Stimulated activated CD8-positive, alpha-beta memory T cell treated with anti-CD3 and anti-CD28 coated beads, Interleukin-2, amount 100 ng/mL, for 1 hour (primary cell): ENCODE results near the gene SLC8A2.
"Not testable (repeated sequence)": the region's sequence is repeated elsewhere in the genome, so short reads cannot be mapped to it uniquely, and the experiment has no call there.

ENCODE experiments used
- DNase-seq, 2 donors: peaks; one replicate each; pipeline ENCODE4 v3.0.0-alpha.2; 2020; ENCODE audit warnings: low read depth in 2 of 2

The SLC8A2 gene

DNA sequence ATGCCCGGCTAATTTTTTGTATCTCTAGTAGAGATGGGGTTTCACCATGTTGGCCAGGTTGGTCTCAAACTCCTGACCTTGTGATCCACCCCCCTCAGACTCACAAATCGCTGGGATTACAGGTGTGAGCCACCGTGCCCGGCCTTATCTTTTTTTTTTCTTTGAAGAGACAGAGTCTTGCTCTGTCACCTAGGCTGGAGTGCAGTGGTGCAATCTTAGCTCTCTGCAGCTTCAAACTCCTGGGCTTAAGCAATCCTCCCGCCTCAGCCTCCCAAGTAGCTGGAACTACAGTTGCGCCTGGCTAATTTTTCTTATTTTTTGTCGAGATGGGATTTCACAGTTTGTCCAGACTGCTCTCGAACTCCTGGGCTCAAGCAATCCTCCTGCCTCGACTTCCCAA, 60.0 kb downstream of the SLC8A2 start:
- not testable (repeated sequence) for DNase-seq

DNA sequence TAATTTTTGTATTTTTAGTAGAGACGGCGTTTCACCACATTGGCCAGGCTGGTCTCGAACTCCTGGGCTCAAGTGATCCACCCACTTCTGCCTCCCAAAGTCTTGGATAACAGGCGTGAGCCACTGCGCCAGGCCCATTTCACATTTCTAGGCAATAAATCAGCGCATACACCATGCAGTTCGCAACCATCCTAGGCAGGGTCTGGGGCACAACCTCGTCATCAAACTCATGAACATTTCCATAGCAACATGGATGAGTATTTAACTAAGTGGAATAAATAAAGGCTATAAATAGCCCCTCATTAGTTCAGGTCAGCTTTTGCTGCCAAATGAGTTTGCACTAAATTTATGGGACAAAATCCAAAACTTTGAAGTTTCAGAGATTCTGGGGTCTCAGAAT, 60.6 kb downstream of the SLC8A2 start:
- no peak for DNase-seq

DNA sequence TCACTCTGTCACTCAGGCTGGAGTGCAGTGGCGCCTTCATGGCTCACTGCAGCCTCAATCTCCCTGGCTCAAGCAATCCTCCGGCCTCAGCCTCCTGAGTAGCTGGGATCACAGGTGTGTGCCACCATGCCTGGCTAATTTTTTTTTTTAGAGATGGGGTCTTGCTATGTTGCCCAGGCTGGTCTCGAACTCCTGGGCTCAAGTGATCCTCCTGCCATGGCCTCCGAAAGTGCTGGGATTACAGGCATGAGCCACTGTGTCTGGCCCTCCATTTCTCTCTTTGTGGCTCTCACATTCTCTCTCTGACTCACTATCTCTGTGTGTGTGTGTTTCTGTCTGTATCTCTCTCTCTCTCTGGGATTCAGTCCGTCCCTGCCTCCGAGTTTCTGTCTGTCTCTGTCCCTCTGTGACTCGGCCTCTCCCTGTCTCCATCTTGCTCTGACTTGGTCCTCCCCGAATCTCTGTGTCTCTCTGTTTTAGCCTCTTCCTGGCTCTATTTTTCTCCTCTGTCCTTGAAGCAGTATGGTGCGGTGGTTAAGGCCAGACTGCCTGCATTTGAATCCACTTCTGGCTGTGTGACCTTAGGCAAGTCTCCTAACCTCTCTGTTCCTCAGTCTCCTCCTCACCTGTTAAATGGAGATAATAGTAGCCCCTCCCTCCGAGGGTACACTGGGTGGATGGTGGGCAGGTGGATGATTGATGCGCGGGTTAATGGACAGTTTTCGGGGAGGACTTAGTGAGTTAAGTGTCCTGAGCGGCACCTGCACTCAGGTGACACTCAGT, 63.3 kb downstream of the SLC8A2 start:
- no peak for DNase-seq

DNA sequence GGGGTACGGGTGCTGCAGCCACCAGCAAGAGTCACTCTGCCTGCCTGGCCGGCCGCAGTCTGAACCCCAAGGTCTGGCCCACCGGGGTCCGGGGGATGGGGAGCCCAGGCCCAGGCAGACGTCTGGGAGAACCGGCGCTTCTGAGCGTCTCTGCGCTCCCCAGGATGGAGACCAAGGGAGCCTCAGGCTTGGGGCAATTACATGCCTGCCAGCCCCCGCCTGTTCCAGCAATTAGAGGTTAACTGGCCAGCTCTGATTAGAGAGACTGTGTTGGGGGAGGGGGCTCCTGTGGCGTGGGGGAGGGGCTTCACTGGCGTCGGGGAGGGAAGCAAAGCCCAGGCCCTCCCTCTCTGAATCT, 64.3 kb downstream of the SLC8A2 start:
- no peak for DNase-seq

DNA sequence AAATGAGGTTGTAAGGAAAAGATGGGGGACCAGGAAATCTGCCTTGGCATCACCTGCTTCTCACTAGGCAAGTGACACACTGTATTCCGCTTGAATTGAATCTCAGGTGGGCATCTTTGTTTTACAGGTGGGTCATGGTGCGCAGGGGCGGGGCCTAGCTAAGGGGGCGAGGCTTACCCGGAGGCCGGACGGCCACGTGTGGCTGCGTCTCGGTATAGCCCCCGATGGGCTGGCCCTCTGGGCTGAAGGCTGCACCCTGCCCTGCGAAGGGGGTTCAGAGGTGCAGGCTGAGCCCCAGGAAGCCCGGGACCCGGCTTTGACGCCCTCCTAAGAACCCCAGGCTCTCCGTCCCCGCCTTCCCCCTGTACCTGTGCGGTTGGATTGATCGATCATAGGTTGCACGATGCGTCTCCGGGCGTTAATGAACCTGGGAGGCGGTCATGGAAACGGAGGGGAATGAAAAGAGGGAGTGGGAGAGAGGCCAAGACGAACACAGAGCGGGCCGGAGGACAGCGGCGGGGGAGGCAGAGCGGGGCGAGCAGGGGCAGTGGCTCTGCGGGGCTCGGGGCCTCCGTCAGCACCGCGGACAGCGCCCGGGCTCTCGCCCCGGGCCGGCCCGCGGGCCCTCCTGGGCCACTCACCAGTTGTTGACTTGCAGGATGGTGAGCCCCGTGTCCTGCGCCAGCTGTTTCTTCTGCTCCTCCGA, 64.8 kb downstream of the SLC8A2 start:
- DNase-seq: no peak

DNA sequence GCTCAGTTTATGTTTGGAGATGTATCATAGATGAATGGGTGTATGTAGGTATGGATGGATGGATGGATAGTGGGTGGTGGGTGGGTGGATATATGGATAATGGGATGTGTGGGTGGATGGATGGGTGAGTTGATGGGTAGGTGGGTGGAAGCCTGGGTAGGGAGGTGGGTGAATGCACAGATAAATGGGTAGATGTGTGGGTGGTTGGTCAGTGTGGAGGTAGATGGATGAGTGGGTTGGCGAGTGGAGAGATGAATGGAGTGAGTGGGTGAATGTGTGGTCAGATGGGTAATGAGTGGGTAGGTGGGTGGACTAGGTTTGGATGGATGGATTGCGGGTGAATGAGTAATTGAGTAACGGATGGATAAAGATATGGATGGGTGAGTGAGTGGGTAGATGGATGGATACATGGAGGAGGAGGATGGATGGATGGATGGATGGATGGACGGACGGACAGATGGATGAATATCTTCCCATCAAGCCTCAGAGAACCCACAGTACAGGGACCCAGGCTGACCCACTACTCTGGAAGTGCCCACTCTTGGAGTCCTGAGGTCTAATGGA, 65.8 kb downstream of the SLC8A2 start:
- DNase-seq: no peak

DNA sequence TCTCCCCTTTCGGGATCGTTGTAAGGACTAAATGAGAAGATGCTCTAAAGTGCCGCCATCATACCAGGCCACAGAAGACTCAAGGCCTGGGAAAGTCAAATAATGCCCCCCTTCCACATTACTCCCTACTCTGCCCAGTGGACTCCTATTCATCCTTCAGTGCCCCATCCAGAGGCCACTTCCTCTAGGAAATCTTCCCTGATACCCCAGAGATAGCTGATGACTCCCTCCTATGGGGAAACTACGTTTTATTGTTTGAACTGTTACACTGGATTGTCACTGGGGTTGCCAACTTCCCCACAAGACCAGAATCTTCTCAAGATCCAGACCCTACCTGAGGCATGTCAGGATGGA, 66.5 kb downstream of the SLC8A2 start:
- no peak for DNase-seq

DNA sequence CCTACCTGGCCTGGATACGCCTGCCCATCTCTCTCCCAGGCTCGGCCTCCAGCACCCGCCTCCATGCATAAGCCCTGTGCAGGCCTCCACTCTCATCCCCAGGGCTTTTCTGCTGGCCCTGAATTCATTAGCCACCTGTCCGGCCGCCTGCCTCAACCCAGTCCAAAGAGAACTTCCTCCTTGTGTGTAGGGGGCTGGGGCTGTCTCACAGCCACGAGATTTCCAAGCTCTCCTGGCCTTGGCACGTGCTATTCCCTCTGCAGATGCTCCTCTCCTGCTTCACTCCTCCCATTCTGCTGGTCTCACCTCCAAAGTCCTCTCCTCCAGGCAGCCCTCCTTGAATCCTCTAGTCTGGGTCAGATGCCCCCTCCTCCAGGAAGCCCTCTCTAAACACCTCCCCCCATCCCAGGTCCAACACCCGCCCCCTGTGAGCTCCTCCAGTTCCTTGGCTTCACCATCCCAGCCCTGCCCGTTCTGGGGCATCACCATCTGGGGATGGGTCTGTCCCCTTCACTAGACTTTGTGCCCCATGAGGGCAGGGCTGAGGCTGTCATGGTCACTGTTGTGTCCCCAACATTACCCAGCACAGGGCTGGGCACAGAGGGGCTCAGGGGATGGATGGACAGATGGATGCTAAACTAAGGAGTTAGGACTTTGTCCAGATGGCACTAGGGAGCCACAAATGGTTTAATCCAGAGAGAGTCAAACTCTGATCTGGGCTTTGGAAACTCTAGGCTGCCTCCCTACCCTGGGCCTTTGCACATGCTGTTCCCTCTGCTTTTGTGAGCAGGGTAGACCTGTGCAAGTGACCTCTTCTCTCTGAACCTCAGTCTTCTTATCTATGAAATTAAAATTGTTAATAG, 67.1 kb downstream of the SLC8A2 start:
- no peak for DNase-seq

DNA sequence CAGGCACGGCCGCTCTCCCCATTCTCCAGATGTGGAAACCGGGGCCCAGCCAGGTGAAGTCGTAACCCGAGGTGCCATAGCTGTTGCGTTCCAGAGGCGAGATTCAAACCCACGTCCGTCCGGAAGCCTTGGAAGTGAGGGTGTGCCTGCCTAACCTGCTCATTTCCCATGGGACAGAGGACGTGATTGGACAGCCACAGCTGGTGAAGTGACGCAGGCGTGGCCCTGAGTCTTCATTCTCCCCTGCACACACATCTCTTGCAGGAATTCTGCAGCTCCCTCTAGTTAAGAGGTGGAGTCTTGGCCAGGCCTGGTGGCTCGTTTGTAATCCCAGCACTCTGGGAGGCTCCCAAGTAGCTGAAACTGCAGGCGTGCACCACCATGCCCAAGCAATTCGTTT, 69.2 kb downstream of the SLC8A2 start:
- no peak for DNase-seq

DNA sequence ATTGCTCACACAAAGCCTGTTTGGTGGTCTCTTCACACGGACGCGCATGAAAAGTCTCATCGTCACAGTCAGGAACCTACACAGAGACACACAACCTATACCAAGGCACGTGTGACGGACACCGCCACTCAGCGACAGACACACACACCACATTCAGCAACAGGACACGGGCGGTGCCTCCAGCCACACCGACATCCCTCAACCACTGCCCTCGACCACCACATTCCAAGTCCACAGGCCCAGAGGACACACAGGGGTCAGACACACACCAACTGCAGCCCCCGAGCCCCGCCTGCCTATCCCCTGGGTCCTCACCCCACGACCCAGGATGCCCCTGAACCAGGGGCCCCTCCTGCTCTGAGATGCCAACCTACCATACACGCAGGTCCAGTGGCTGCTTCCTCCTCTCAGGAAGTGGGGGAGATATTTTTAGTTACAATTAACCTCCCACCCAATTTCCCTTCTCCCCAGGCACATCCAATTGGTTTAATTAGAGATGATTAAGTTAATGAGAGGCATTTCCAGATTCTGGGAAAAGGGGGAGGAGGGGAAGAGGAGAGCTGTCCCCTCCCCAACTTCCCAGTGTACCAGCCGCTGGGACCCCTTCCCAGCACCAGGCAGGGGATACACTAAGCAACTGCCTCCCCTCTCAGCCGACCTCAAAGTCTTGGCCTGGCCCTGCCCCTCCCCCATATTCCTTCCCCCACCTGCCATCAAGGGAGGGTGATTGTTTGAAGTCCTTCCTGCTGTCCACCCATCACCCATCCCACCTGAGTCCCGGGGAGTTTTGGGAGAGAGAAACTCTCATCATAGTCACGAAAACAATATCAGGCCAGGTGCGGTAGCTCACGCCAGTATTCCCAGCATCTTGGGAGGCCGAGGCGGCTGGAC, 72.7 kb downstream of the SLC8A2 start:
- DNase-seq: no peak

DNA sequence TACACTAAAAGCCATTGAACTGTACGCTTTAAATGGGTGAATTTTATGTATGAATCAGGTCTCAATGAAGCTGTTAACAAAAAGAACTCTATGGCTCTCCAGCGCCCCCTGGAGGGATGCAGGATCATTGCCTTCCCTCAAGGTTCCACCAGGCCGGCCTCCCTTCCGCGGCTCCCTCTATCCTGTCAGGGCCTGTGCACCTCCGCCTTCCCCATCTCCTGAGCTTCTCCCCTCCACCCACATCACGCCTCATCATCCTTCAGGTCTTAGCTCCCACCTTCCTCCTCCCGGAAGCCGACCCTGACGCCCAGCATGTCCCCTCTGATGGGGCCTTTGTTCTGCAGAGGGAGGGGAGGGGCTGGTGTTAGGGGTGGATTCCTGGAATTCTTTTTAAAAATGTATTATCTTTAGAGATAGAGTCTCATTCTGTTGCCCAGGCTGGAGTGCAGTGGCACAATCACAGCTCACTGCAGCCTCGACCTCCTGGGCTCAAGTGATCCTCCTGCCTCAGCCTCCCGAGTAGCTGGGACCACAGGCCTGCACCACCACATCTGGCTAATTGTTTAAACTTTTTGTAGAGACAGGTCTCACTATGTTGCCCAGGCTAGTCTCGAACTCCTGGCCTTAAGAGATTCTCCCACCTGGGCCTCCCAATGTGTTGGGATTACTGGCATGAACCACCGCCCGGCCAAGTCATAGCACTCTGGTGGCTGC, 80.0 kb downstream of the SLC8A2 start:
- DNase-seq: peak; percentile 62 to 68

DNA sequence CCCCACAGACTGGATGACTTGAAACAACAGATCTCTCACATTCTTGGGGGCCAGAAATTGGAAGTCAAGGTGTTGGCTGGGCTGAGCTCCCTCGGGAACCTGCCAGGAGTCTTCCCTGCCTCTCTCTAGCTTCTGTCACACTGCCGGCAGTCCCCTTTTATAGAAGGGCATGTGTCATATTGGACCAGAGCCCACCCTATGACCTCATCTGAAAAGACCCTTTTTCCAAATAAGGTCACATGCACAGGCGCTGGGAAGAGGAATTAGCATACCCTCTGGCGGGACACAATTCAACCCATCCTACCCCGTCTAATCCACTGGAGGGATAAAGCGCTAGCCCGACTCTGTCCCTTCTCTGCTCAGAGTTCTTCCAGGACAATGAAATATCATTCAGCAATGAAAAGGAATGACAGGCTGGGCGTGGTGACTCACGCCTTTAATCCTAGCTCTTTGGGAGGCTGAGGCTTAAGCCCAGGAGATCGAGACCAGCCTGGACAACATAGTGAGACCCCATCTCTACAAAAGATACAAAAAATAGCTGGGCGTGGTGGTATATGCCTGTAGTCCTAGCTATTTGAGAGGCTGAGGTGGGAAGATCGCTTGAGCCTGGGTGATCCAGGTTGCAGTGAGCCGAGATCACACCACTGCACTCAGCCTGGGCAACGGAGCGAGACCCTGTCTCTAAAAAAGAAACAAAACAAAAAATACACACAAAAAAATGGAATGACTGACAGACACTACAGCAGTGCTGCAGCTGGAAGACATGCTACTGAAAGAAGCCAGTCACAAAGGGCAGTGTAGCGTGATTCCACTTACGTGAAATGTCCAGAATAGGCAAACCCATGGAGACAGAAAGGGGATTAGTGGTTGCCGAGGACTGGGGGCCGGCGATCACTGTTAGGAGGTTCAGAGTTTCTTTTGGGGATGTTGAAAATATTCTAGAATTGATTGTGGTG, 80.9 kb downstream of the SLC8A2 start:
- no peak for DNase-seq

DNA sequence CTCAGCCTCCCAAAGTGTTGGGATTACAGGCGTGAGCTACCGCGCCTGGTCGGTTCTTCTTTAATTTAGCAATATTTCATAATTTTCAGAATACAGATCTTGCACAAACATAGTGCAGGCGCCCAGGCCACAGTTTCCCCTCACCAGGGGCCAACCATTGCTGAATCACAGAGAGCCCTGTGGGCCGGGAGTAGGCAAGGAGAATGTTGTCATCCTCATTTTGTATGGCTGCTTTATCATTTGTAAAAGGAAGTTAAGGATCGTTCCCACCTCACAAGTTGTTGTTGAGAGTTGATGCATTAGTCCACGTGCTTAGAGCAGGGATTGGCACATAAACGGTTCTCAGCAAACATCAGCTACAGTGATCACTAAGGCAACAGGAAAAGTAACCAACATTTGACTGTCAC, 82.5 kb downstream of the SLC8A2 start:
- no peak for DNase-seq

DNA sequence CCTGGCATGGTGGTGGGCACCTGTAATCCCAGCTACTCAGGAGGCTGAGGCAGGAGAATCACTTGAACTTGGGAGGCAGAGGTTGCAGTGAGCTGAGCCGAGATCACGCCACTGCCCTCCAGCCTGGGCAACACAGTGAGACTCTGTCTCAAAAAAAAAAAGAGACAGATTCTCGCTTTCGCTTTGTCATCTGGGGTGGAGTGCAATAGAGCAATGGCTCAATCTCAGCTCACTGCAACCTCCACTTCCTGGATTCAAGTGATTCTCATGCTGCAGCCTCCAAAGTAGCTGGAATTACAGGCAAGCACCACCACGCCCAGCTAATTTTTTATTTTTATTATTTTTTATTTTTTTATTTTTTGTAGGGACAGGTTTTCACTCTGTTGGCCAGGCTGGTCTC, 83.0 kb downstream of the SLC8A2 start:
- not testable (repeated sequence) for DNase-seq

DNA sequence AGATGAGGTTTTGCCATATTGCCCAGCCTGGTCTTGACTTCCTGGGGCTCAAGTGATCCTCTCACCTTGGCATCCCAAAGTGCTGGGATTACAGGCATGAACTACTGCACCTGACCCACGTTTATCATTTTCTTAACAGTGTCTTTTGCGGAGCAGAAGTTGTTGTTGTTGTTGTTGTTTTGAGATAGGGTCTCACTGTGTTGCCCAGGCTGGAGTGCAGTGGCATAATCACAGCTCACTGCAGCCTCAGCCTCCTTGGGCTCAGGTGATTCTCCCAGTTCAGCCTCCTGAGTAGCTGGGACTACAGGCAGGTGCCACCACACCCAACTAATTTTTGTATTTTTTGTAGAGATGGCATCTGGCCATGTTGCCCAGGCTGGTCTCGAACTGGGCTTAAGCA, 84.1 kb downstream of the SLC8A2 start:
- not testable (repeated sequence) for DNase-seq

DNA sequence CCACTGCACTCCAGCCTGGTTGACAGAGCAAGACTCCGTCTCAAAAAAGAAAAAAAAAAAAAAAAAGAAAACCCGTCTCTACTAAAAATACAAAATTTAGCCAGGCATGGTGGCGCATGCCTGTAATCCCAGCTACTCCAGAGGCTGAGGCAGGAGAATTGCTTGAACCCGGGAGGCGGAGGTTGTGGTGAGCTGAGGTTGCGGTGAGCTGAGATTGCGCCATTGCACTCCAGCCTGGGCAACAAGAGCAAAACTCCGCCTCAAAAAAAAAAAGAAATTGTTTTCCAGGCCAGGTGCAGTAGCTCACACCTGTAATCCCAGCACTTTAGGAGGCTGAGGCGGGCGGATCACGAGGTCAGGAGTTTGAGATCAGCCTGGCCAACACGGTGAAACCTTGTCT, 85.1 kb downstream of the SLC8A2 start:
- not testable (repeated sequence) for DNase-seq

DNA sequence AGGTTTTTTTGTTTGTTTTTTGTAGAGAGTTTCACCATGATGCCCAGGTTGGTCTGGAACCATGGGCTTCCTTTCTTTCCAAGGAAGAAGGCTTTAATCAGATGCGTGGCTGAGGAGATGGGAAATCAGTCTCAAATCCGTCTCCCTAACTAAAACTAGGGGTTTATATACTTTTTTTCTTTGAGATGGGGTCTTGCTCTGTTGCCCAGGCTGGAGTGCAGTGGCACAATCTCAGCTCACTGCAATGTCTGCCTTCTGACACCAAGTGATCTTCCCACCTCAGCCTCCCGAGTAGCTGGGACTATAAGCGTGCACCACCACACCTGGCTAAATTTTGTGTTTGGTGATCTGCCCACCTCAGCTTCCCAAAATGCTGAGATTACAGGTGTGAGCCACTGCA, 87.2 kb downstream of the SLC8A2 start:
- not testable (repeated sequence) for DNase-seq

DNA sequence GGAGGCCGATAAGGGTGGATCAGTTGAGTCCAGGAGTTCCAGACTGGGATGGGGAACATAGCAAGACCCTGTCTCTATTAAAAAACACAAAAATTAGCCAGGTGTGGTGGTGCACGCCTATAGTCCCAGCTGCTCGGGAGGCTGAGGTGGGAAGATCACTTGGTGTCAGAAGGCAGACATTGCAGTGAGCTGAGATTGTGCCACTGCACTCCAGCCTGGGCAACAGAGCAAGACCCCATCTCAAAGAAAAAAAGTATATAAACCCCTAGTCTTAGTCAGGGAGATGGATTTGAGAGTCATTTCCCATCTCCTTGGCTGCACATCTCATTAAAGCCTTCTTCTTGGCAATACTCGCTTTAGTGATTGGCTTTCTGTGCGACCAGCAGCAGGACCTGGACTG, 87.8 kb downstream of the SLC8A2 start:
- DNase-seq: not testable (repeated sequence)

DNA sequence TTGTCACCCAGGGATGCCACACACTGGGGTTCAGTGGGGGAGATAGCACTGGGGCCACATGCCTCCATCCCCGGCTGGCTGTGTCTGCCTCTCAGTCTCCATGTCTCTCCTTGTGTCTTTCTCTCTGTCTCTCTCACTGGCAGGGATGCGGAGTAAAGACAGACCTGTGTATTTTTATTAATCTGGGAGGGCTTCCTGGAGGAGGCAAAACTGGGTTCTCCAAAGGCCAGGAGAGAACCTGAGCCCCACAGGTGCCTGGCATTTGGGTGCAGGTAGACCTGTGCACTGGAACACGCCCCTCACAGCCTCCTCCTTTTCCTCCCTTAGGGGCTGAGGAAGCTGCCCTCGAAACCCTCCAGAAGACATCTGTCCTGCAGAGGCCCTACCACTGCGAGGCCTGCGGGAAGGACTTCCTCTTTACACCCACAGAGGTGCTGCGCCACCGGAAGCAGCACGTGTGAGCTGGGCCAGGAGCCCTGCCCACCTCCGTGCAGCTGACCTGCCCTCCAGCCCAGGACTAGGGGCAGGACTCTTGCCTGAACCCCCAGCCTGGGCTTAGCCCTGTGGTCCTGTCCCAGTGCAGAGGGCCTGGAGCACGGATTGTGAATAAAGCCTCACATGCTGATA, 89.9 kb downstream of the SLC8A2 start:
- DNase-seq: peak in 1 of 2 donors; percentile 16
